Activated naive CD4-positive, alpha-beta T cell treated with anti-CD3 and anti-CD28 coated beads, Interleukin-2, amount 50 U/mL, for 24 hours (primary cell): ENCODE data around the gene CHRM4.
"Not testable (repeated sequence)": the region's sequence is repeated elsewhere in the genome, so short reads cannot be mapped to it uniquely, and the experiment has no call there.

Experiments
- H3K27ac Mint-ChIP-seq: one replicate; pipeline ENCODE4 v1.8.0; 2021; ENCODE audit warnings: mild to moderate bottlenecking, mixed read lengths
- H3K27me3 Mint-ChIP-seq: one replicate; pipeline ENCODE4 v1.8.0; 2021; ENCODE audit warnings: mixed read lengths
- H3K36me3 Mint-ChIP-seq: one replicate; pipeline ENCODE4 v1.8.0; 2021; ENCODE audit warnings: mixed read lengths
- H3K4me1 Mint-ChIP-seq: one replicate; pipeline ENCODE4 v1.8.0; 2021; ENCODE audit warnings: mixed read lengths
- H3K4me3 Mint-ChIP-seq: one replicate; pipeline ENCODE4 v1.8.0; 2021; ENCODE audit warnings: mild to moderate bottlenecking, mixed read lengths
- H3K9me3 Mint-ChIP-seq: one replicate; pipeline ENCODE4 v1.8.0; 2021; ENCODE audit warnings: mixed read lengths

CHRM4 gene

DNA sequence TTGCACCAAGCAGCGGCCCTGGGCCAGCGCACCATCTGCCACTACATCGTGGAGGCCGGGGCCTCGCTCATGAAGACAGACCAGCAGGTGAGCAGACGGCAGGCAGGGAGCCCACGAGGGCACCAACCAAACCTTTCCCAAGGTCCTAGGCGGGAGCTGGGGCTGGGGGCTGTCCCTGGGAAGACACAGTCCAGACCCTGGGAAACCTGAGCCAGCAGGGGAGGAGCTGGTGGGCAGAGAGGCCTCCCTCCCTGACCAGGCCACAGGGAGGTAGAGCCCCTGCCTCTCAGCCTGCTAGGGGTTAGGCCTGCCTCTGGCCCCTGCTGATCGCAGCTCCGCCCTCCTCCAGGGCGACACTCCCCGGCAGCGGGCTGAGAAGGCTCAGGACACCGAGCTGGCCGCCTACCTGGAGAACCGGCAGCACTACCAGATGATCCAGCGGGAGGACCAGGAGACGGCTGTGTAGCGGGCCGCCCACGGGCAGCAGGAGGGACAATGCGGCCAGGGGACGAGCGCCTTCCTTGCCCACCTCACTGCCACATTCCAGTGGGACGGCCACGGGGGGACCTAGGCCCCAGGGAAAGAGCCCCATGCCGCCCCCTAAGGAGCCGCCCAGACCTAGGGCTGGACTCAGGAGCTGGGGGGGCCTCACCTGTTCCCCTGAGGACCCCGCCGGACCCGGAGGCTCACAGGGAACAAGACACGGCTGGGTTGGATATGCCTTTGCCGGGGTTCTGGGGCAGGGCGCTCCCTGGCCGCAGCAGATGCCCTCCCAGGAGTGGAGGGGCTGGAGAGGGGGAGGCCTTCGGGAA, 11.9 kb downstream of the CHRM4 start:
- not testable (repeated sequence) for H3K36me3 Mint-ChIP-seq, H3K27me3 Mint-ChIP-seq, H3K4me1 Mint-ChIP-seq, H3K27ac Mint-ChIP-seq, H3K4me3 Mint-ChIP-seq, H3K9me3 Mint-ChIP-seq

GRCh38 chr11:46378811-46379481, 12.6 kb downstream of the CHRM4 start:
- H3K4me3 Mint-ChIP-seq = no peak overlapping the region
- H3K9me3 Mint-ChIP-seq = no peaks in the 10 kb centered on the region
- no peak overlapping the region for H3K27ac Mint-ChIP-seq
- H3K27me3 Mint-ChIP-seq = no peaks in the 10 kb centered on the region
- H3K4me1 Mint-ChIP-seq = peaks cover 4% of the 10 kb centered on the region
- peaks cover 7% of the 10 kb centered on the region for H3K36me3 Mint-ChIP-seq

GRCh38 chr11:46378296-46378695, 13.3 kb downstream of the CHRM4 start:
- Mint-ChIP-seq H3K9me3 (no peaks in the 10 kb centered on the region), H3K4me1 (peaks cover 4% of the 10 kb centered on the region), H3K27ac (no peak overlapping the region), H3K27me3 (no peaks in the 10 kb centered on the region), H3K4me3 (no peak overlapping the region), H3K36me3 (peaks cover 7% of the 10 kb centered on the region)

GRCh38 chr11:46377831-46378230, 13.7 kb downstream of the CHRM4 start:
- Mint-ChIP-seq H3K27ac (no peak overlapping the region), H3K4me1 (peaks cover 4% of the 10 kb centered on the region), H3K36me3 (peaks cover 7% of the 10 kb centered on the region)

GRCh38 chr11:46377290-46377689, 14.3 kb downstream of the CHRM4 start:
- no peaks in the 10 kb centered on the region for H3K9me3 Mint-ChIP-seq
- no peak overlapping the region for H3K27ac Mint-ChIP-seq
- peaks cover 7% of the 10 kb centered on the region for H3K36me3 Mint-ChIP-seq
- peaks cover 4% of the 10 kb centered on the region for H3K4me1 Mint-ChIP-seq
- H3K27me3 Mint-ChIP-seq = no peaks in the 10 kb centered on the region
- H3K4me3 Mint-ChIP-seq = no peak overlapping the region

More at GRCh38 chr11:46377831-46378230, 13.7 kb downstream of the CHRM4 start:
- Mint-ChIP-seq H3K4me3 (no peak overlapping the region), H3K9me3 (no peaks in the 10 kb centered on the region), H3K27me3 (no peaks in the 10 kb centered on the region)

GRCh38 chr11:46376258-46377050, 15.1 kb downstream of the CHRM4 start:
- no peak overlapping the region for H3K4me3 Mint-ChIP-seq
- no peaks in the 10 kb centered on the region for H3K9me3 Mint-ChIP-seq
- no peaks in the 10 kb centered on the region for H3K27me3 Mint-ChIP-seq
- no peak overlapping the region for H3K27ac Mint-ChIP-seq
- peaks cover 4% of the 10 kb centered on the region for H3K4me1 Mint-ChIP-seq
- H3K36me3 Mint-ChIP-seq = peaks cover 7% of the 10 kb centered on the region

- H3K27ac Mint-ChIP-seq = no peak overlapping the region
Observed at GRCh38 chr11:46375392-46376101, 16.0 kb downstream of the CHRM4 start.

GRCh38 chr11:46374815-46375214, 16.8 kb downstream of the CHRM4 start:
- Mint-ChIP-seq H3K27ac (no peak overlapping the region), H3K4me3 (no peak overlapping the region), H3K36me3 (peaks cover 7% of the 10 kb centered on the region), H3K9me3 (no peaks in the 10 kb centered on the region), H3K27me3 (no peaks in the 10 kb centered on the region), H3K4me1 (no peaks in the 10 kb centered on the region)

More at GRCh38 chr11:46375392-46376101, 16.0 kb downstream of the CHRM4 start:
- Mint-ChIP-seq H3K36me3 (peaks cover 7% of the 10 kb centered on the region), H3K4me3 (no peak overlapping the region), H3K4me1 (peaks cover 4% of the 10 kb centered on the region), H3K27me3 (no peaks in the 10 kb centered on the region), H3K9me3 (no peaks in the 10 kb centered on the region)

- Mint-ChIP-seq H3K36me3 (peaks cover 7% of the 10 kb centered on the region), H3K27me3 (no peaks in the 10 kb centered on the region), H3K4me3 (no peak overlapping the region), H3K9me3 (no peaks in the 10 kb centered on the region), H3K27ac (no peak overlapping the region), H3K4me1 (peaks cover 4% of the 10 kb centered on the region)
Observed at GRCh38 chr11:46373787-46374740, 17.5 kb downstream of the CHRM4 start.

GRCh38 chr11:46372501-46372900, 19.1 kb downstream of the CHRM4 start:
- H3K27ac Mint-ChIP-seq, H3K9me3 Mint-ChIP-seq, H3K4me3 Mint-ChIP-seq, H3K27me3 Mint-ChIP-seq, H3K36me3 Mint-ChIP-seq: not testable (repeated sequence)
- H3K4me1 Mint-ChIP-seq = peaks cover 10% of the 10 kb centered on the region

DNA sequence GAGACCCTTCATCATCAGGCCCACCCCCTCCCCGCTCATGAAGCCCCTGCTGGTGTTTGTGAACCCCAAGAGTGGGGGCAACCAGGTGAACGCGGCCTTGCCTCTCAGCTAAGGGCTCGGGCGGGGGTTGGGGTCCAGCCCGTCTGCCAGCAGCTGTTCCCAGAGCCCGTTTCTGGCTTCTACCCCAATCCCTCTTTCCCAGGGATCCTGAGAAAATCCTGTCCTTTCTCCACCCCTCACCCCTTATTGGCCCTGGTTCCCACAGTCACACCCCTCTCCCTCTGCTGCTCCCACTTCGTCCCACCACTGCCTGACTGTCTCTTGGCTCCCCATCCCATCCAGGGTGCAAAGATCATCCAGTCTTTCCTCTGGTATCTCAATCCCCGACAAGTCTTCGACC, 19.5 kb downstream of the CHRM4 start:
- Mint-ChIP-seq H3K36me3 (peaks cover 5% of the 10 kb centered on the region), H3K4me1 (peaks cover 14% of the 10 kb centered on the region), H3K27ac (no peak overlapping the region), H3K27me3 (no peaks in the 10 kb centered on the region), H3K4me3 (no peak overlapping the region), H3K9me3 (no peaks in the 10 kb centered on the region)

DNA sequence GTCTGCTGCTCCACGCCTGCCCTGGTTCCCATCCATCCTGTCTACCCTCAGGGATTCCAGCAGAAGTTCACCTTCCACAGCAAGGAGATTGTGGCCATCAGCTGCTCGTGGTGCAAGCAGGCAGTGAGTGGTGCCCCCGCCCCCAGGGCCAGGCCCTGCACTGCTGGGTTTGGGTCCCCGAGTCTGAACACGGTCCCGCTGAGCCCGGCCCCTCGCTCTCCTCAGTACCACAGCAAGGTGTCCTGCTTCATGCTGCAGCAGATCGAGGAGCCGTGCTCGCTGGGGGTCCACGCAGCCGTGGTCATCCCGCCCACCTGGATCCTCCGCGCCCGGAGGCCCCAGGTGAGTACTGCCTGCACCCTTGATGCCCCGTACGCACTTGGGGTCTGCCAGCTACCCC, 20.3 kb downstream of the CHRM4 start:
- not testable (repeated sequence) for H3K36me3 Mint-ChIP-seq

GRCh38 chr11:46370253-46370652, 21.3 kb downstream of the CHRM4 start:
- Mint-ChIP-seq H3K9me3 (no peaks in the 10 kb centered on the region), H3K4me1 (peaks cover 23% of the 10 kb centered on the region), H3K27me3 (no peaks in the 10 kb centered on the region), H3K36me3 (peaks cover 3% of the 10 kb centered on the region), H3K27ac (no peak overlapping the region), H3K4me3 (no peak overlapping the region)

More for the DNA sequence above, 20.3 kb downstream of the CHRM4 start:
- peaks cover 16% of the 10 kb centered on the region for H3K4me1 Mint-ChIP-seq
- H3K9me3 Mint-ChIP-seq, H3K27me3 Mint-ChIP-seq, H3K27ac Mint-ChIP-seq, H3K4me3 Mint-ChIP-seq: not testable (repeated sequence)

- Mint-ChIP-seq H3K4me3 (no peak overlapping the region), H3K27me3 (no peaks in the 10 kb centered on the region), H3K4me1 (peaks cover 30% of the 10 kb centered on the region), H3K9me3 (no peaks in the 10 kb centered on the region), H3K36me3 (no peaks in the 10 kb centered on the region), H3K27ac (peak overlapping the region; percentile 81)
Observed at GRCh38 chr11:46369458-46370152, 22.0 kb downstream of the CHRM4 start.
